Spleen (tissue), 7 donors: ENCODE results near the gene LMO3.

ENCODE experiments used
- POLR2A ChIP-seq, 3 donors: fragments of 450-650 bp; IDR thresholded peaks; one replicate each; pipeline ENCODE4 v1.5.1; 2017; ENCODE audit warnings: antibody characterized with exemption in 3 of 3, mild to moderate bottlenecking in 1 of 3
- POLR2AphosphoS5 ChIP-seq, 3 donors: sonication (generic); formaldehyde crosslinking; IDR thresholded peaks; one replicate each; pipeline ENCODE4 v1.5.1; 2017; ENCODE audit warnings: antibody characterized with exemption in 3 of 3
- TF ChIP-seq, protein P1 (sequence below), 11 experiments: fragments of 200-600 bp in 7 of 11; fragments of 450-650 bp in 4 of 11; sonication (generic) in 4 of 11; IDR thresholded peaks in 8 of 11; conservative IDR thresholded peaks in 3 of 11; 1 replicate in 7 of 11; 2 replicates in 4 of 11; pipeline versions ENCODE4 v1.4.0 to v1.8.0; 2016 to 2021; ENCODE audit warnings: antibody characterized with exemption in 11 of 11, inconsistent platforms in 4 of 11, mild to moderate bottlenecking in 1 of 11
- donor health status: DM: no; HTN: no; CAD: no; lungs with moderate emphysema.
- donor health status: DM: no; HTN: no; CAD: no.
- donor health status: DM: no; HTN: no; CAD: no.

GRCh38 chr12:16545836-16546235 is 60.1 kb downstream of the LMO3 start:
- TF ChIP-seq POLR2A (IDR thresholded peaks at IDR 0.05) (no peak), POLR2AphosphoS5 (IDR thresholded peaks at IDR 0.05) (no peak)
- TF ChIP-seq, protein P1, sequence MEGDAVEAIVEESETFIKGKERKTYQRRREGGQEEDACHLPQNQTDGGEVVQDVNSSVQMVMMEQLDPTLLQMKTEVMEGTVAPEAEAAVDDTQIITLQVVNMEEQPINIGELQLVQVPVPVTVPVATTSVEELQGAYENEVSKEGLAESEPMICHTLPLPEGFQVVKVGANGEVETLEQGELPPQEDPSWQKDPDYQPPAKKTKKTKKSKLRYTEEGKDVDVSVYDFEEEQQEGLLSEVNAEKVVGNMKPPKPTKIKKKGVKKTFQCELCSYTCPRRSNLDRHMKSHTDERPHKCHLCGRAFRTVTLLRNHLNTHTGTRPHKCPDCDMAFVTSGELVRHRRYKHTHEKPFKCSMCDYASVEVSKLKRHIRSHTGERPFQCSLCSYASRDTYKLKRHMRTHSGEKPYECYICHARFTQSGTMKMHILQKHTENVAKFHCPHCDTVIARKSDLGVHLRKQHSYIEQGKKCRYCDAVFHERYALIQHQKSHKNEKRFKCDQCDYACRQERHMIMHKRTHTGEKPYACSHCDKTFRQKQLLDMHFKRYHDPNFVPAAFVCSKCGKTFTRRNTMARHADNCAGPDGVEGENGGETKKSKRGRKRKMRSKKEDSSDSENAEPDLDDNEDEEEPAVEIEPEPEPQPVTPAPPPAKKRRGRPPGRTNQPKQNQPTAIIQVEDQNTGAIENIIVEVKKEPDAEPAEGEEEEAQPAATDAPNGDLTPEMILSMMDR (IDR thresholded peaks at IDR 0.05 in 8 of 11, conservative IDR thresholded peaks at IDR 0.05 in 3 of 11): no peak
